OCI-LY7 (cell line): Measurements from ENCODE around the gene BNC1. TPM values are rescaled to one million over a fixed set of nuclear protein-coding genes. Genes with fewer than 3 reads are reported as not detected.

Experiments
- BruUV-seq: library from RNA; stranded (reverse); fragments of 400-500 nt; replicated peaks from 2 replicates; lab custom pipeline; 2021; lab: Mats Ljungman, UMichigan
- CTCF ChIA-PET: fragments of 300-600 bp; sonication (Branson Sonifier 250); formaldehyde crosslinking; loops from one replicate; lab custom pipeline; 2022; ENCODE audit warnings: antibody characterized with exemption; ENCODE audit not compliant: unreplicated experiment; lab: Charles Lee
- POLR2A ChIA-PET: fragments of 300-600 bp; sonication (Branson Sonifier 250); formaldehyde crosslinking; loops from one replicate; lab custom pipeline; 2022; ENCODE audit warnings: antibody characterized with exemption; lab: Charles Lee
- DNase-seq: peaks from one replicate; pipeline ENCODE4 v3.0.0-alpha.2; 2015; ENCODE audit warnings: low spot score
- H2AFZ ChIP-seq: fragments of 200-600 bp; sonication (generic), shearing (Covaris generic); 2 replicates; pipeline ENCODE4 v1.6.1; 2014; ENCODE audit warnings: mild to moderate bottlenecking, antibody characterized with exemption, low read length, moderate library complexity
- H3K27ac ChIP-seq: fragments of 200-600 bp; sonication (generic); 2 replicates; pipeline ENCODE4 v1.5.1; 2014; ENCODE audit warnings: mixed run types, low read depth, mild to moderate bottlenecking, moderate library complexity, low read length, inconsistent platforms; ENCODE audit not compliant: poor library complexity, severe bottlenecking
- H3K36me3 ChIP-seq: fragments of 200-600 bp; sonication (generic); 2 replicates; pipeline ENCODE4 v1.6.1; 2014; ENCODE audit warnings: mild to moderate bottlenecking, antibody characterized with exemption, low read length, moderate library complexity, mixed read lengths; ENCODE audit not compliant: insufficient read depth
- H3K4me1 ChIP-seq: fragments of 200-600 bp; sonication (generic); 2 replicates; pipeline ENCODE4 v1.5.1; 2014; ENCODE audit warnings: mild to moderate bottlenecking, low read length; ENCODE audit not compliant: insufficient read depth, poor library complexity, severe bottlenecking
- H3K4me2 ChIP-seq: fragments of 200-600 bp; sonication (generic); 2 replicates; pipeline ENCODE4 v1.6.1; 2014; ENCODE audit warnings: mild to moderate bottlenecking, low read length
- H3K4me3 ChIP-seq: fragments of 200-600 bp; sonication (generic); 2 replicates; pipeline ENCODE4 v1.5.1; 2014; ENCODE audit warnings: mild to moderate bottlenecking, low read depth, low read length; ENCODE audit not compliant: poor library complexity, severe bottlenecking
- H3K79me2 ChIP-seq: fragments of 200-600 bp; sonication (generic); 2 replicates; pipeline ENCODE4 v1.6.1; 2016; ENCODE audit warnings: low read depth, mild to moderate bottlenecking, low read length, moderate library complexity, mixed read lengths; ENCODE audit not compliant: insufficient read depth
- H3K9me2 ChIP-seq: fragments of 200-600 bp; sonication (generic); 2 replicates; pipeline ENCODE4 v1.6.1; 2016; ENCODE audit warnings: mild to moderate bottlenecking, low read length, mixed read lengths; ENCODE audit not compliant: insufficient read depth
- H3K9me3 ChIP-seq: fragments of 200-600 bp; sonication (generic); 2 replicates; pipeline ENCODE4 v1.6.1; 2014; ENCODE audit warnings: mild to moderate bottlenecking, mixed run types, low read length, mixed read lengths
- H4K20me1 ChIP-seq: fragments of 200-600 bp; sonication (generic); 2 replicates; pipeline ENCODE4 v1.6.1; 2014; ENCODE audit warnings: mild to moderate bottlenecking, antibody characterized with exemption, low read length, moderate library complexity, mixed read lengths; ENCODE audit not compliant: insufficient read depth
- EZH2phosphoT487 ChIP-seq: fragments of 200-600 bp; sonication (generic); IDR thresholded peaks from 2 replicates; pipeline ENCODE4 v1.6.1; 2018; ENCODE audit warnings: low read depth, borderline replicate concordance, mild to moderate bottlenecking, mixed run types, antibody characterized with exemption, low read length, moderate library complexity, mixed read lengths
- intact Hi-C: fragments of 100-400 bp; cut with micrococcal nuclease; formaldehyde crosslinking; loops from one replicate; pipeline ENCODE4 v1.10.0; 2022; ENCODE audit not compliant: unreplicated experiment
- total RNA-seq, 2 experiments: library from RNA; depleted of rRNA in 1 of 2; stranded (reverse); fragments of >200 nt in 1 of 2; shearing (Covaris generic) in 1 of 2; gene quantifications; 2 replicates each; pipeline ENCODE4 v1.2.3, GENCODE V29; 2014 to 2022
- TF ChIP-seq, protein P1 (sequence below): fragments of 200-600 bp; sonication (generic); conservative IDR thresholded peaks from 2 replicates; pipeline ENCODE4 v1.5.1; 2014; ENCODE audit warnings: mild to moderate bottlenecking, antibody characterized with exemption, low read length, moderate library complexity, mixed read lengths

Gene BNC1
- total RNA-seq, 2 experiments from 2014 or later, result not detected

DNA sequence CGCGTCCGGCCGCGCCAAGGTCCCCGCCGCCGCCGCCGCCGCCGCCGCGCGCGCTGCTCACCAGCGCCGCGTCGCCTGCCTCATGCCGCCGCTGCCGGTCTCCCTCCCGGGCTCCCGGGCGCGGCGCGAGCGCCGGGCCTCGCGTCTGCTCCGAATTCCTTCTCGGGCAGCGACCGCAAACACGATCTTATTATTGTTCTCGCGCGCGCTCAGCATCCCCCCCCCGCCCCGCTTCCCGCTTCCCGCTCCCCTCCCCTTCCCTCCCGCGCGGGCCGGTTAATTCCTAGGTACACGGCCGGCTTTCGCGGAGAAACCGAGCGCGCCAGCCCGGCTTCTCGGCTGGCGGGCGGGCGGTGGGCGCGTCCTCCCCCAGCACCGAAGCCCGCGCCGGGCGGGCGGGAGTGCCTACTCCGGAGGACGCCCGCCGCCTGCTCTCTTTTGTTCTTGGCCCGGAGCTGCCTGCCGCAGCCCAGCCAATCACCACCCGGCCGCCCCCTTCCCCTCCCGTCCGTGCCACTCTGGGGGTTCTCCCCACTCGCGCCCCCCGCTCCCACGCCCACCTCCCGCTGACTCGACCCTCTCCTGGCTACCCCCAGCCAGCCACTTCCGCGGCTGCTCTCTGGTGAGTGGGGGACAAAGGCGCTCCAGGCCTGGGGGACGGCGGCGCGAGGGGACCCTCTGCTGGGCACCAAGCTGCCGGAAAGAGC, 76.7 kb downstream of the BNC1 start, which contains the start of gene HDGFL3:
TSS of gene HDGFL3 (minus strand) at position 164 of the 707 bp plus-strand sequence. CDS start 409 bp downstream, outside the sequence.
- intact Hi-C loops, result loop anchor here (1.0 to 10.0 kb wide), 8 partner anchors 99 to 1161 kb away; partner anchors contain the start of genes BTBD1, C15orf40 and MEX3B

DNA sequence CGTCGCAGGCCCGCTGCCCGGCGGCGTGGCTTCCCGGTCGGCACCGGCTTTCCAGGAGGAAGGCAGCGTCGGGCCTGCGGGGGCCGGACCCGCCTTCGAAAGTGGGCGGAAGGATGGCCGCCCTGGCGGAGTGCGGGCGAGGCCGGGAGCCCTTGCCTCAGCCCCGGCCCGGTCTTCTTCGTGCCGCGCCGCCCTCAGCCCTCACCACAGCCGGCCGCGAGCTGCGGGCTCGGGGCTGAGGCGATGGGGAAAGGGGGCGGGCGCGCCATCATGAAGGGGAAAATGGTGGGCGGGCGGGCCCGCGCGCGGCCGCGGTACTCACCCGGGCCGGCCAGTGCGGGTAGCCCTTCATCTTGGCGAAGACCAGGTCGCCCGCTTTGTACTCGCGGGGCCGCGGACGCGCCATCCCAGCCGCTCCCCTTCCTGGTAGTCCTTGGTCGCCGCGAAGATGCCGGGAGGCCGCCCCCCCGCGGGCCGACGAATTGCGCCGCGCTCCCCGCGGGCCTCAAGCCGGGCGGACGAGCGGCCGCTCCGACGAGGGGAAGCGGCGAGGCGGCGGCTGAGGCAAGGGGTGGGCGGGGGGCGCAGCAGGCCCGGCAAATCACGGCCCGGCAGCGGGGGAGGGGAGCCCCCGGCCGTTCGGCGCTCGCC, 77.3 kb downstream of the BNC1 start:
- peaks cover 32% of the 10 kb centered on the region for H3K4me1 ChIP-seq
- peak overlapping the region; percentile 89 for H3K4me3 ChIP-seq
- BruUV-seq, result no TSS peak
- peak overlapping the region; percentile 63 for H3K4me2 ChIP-seq
- H3K9me3 ChIP-seq, result no peaks in the 10 kb centered on the region
- H3K36me3 ChIP-seq, result no peaks in the 10 kb centered on the region
- POLR2A ChIA-PET, result interaction anchor here (0.6 kb wide), 1 partner anchor 52 kb away, joined by 3 read pairs; no protein-coding TSS in a partner anchor
- peak overlapping the region; percentile 85 for H2AFZ ChIP-seq
- CTCF ChIA-PET, result no interaction called here
- no peaks in the 10 kb centered on the region for H3K9me2 ChIP-seq
- H4K20me1 ChIP-seq, result 0 out of 2 replicates have a peak, but pooled peaks cover 6% of the 10 kb centered on the region
- H3K79me2 ChIP-seq, result peaks cover 45% of the 10 kb centered on the region
- intact Hi-C loops, result loop anchor here (1.0 to 10.0 kb wide), 7 partner anchors 98 to 1160 kb away; partner anchors contain the start of genes BTBD1 and MEX3B
- TF ChIP-seq EZH2phosphoT487, result no peak
- TF ChIP-seq, protein P1, sequence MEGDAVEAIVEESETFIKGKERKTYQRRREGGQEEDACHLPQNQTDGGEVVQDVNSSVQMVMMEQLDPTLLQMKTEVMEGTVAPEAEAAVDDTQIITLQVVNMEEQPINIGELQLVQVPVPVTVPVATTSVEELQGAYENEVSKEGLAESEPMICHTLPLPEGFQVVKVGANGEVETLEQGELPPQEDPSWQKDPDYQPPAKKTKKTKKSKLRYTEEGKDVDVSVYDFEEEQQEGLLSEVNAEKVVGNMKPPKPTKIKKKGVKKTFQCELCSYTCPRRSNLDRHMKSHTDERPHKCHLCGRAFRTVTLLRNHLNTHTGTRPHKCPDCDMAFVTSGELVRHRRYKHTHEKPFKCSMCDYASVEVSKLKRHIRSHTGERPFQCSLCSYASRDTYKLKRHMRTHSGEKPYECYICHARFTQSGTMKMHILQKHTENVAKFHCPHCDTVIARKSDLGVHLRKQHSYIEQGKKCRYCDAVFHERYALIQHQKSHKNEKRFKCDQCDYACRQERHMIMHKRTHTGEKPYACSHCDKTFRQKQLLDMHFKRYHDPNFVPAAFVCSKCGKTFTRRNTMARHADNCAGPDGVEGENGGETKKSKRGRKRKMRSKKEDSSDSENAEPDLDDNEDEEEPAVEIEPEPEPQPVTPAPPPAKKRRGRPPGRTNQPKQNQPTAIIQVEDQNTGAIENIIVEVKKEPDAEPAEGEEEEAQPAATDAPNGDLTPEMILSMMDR, result no peak
- DNase-seq, result peak; percentile 49
- H3K27ac ChIP-seq, result peak overlapping the region; percentile 47

More for the DNA sequence above, 76.7 kb downstream of the BNC1 start, which contains the start of gene HDGFL3:
- DNase-seq, result peak; percentile 72
- CTCF ChIA-PET, result no interaction called here
- H3K4me2 ChIP-seq, result peak within 1 kb of the TSS; percentile 63
- no peaks in the 10 kb centered on the region for H3K36me3 ChIP-seq
- peaks cover 25% of the 10 kb centered on the region for H3K4me1 ChIP-seq
- H3K4me3 ChIP-seq, result peak within 1 kb of the TSS; percentile 89
- TF ChIP-seq, protein P1, result peak; percentile 57; the same call in 1 of the 2 replicates
- TF ChIP-seq EZH2phosphoT487, result no peak
- BruUV-seq, result no TSS peak
- POLR2A ChIA-PET, result interaction anchor here (0.6 kb wide), 1 partner anchor 55 kb away, joined by 3 read pairs; no protein-coding TSS in a partner anchor
- H3K79me2 ChIP-seq, result peaks cover 40% of the 10 kb centered on the region
- no peaks in the 10 kb centered on the region for H3K9me3 ChIP-seq
- H2AFZ ChIP-seq, result peak within 1 kb of the TSS; percentile 90
- no peaks in the 10 kb centered on the region for H3K9me2 ChIP-seq
- H3K27ac ChIP-seq, result peak within 1 kb of the TSS; percentile 47
- H4K20me1 ChIP-seq, result no peaks in the 10 kb centered on the region
